ENCODE data around the gene CTIF.

DNA sequence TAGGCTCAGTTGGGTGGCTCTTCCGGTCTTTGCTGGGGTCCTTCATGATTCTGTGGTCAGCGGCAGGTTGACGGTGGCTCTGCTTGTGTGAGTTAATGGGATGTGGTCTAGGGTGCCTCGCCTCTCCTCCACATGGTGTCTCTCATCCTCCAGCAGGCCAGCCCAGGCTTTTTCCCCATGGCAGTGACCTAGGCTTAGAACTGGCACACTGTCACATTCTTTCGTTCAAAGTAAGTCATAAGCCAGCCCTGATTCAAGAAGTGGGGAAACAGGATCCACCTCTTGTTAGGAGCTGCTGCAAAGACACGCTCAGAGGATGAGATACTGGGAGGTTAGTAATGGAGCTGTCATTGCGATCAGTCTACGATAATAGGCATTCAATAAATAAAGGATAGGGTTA is 46.0 kb upstream of the CTIF start:
- no peak for TF ChIP-seq EZH2 (IDR thresholded peaks at IDR 0.05)
- TF ChIP-seq POLR2AphosphoS5 (IDR thresholded peaks at IDR 0.05; ENCODE audit: borderline replicate concordance, low read depth, low read length): no peak
